Right lobe of liver (tissue), 4 donors: Measurements from ENCODE around the gene CFAP221.

Source experiments
- POLR2A ChIP-seq: fragments of 450-650 bp; IDR thresholded peaks from one replicate; pipeline ENCODE4 v1.6.1; 2017; ENCODE audit warnings: antibody characterized with exemption, mild to moderate bottlenecking
- TF ChIP-seq, protein P1 (sequence below), 4 donors: fragments of 200-600 bp in 3 of 4; fragments of 450-650 bp in 1 of 4; IDR thresholded peaks; one replicate each; pipeline versions ENCODE4 v1.5.1 to v1.8.0; 2016 to 2022; ENCODE audit warnings: antibody characterized with exemption in 4 of 4, mild to moderate bottlenecking in 2 of 4
- donor health status: DM: no; HTN: no; CAD: no.
- donor health status: DM: no; HTN: no; CAD: no.
- donor health status: DM: no; HTN: yes; CAD: no.

GRCh38 chr2:119672161-119672862 lies 128.1 kb downstream of the CFAP221 start:
- no peak for TF ChIP-seq POLR2A
- TF ChIP-seq, protein P1, sequence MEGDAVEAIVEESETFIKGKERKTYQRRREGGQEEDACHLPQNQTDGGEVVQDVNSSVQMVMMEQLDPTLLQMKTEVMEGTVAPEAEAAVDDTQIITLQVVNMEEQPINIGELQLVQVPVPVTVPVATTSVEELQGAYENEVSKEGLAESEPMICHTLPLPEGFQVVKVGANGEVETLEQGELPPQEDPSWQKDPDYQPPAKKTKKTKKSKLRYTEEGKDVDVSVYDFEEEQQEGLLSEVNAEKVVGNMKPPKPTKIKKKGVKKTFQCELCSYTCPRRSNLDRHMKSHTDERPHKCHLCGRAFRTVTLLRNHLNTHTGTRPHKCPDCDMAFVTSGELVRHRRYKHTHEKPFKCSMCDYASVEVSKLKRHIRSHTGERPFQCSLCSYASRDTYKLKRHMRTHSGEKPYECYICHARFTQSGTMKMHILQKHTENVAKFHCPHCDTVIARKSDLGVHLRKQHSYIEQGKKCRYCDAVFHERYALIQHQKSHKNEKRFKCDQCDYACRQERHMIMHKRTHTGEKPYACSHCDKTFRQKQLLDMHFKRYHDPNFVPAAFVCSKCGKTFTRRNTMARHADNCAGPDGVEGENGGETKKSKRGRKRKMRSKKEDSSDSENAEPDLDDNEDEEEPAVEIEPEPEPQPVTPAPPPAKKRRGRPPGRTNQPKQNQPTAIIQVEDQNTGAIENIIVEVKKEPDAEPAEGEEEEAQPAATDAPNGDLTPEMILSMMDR (IDR thresholded peaks at IDR 0.05), result no peak
